GM12878 (cell line): ENCODE results near the gene SLC35F3. TPM values are rescaled to one million over a fixed set of nuclear protein-coding genes. Genes with fewer than 3 reads are reported as not detected.
A peak's percentile ranks its signal among the peaks of the same experiment; 100 is the strongest.

ENCODE experiments used
- ATAC-seq: fragments of 200-7000 bp; cut with Tn5 transposase; 3 replicates; pipeline ENCODE4 v1.9.1; 2020; ENCODE audit warnings: mild to moderate bottlenecking, moderate library complexity
- BruUV-seq: library from RNA; stranded (reverse); fragments of 400-500 nt; replicated peaks from 2 replicates; lab custom pipeline; 2021; lab: Mats Ljungman, UMichigan
- CTCF ChIA-PET: fragments of 300-600 bp; sonication (Branson Sonifier 250); formaldehyde crosslinking; extraction: SDS; loops from one replicate; lab custom pipeline; 2021; ENCODE audit warnings: inconsistent platforms; lab: Yijun Ruan, JAX
- POLR2A ChIA-PET: fragments of 350-600 bp; formaldehyde crosslinking; extraction: SDS; loops from one replicate; lab custom pipeline; 2021; ENCODE audit warnings: inconsistent platforms; lab: Charles Lee
- RAD21 ChIA-PET: fragments of 300-600 bp; sonication (Branson Sonifier 250); formaldehyde crosslinking; loops from one replicate; lab custom pipeline; 2023; ENCODE audit warnings: antibody characterized with exemption; ENCODE audit not compliant: unreplicated experiment; lab: Charles Lee
- SMC1A ChIA-PET: fragments of 300-600 bp; sonication (Branson Sonifier 250); formaldehyde crosslinking; loops from one replicate; lab custom pipeline; 2023; ENCODE audit not compliant: unreplicated experiment, uncharacterized antibody; lab: Charles Lee
- DNase-seq: peaks from one replicate; pipeline ENCODE4 v3.0.0-alpha.2; 2011; ENCODE audit warnings: low read depth, low spot score
- FAIRE-seq: peaks from 3 replicates; lab custom pipeline; 2011; peaks lifted over from hg19 to GRCh38; lab: Jason Lieb, UNC
- H2AFZ ChIP-seq: 2 replicates; pipeline ENCODE4 v1.6.0; 2011; ENCODE audit warnings: low read depth, low read length, control low read depth; ENCODE audit not compliant: control insufficient read depth
- H3K27ac ChIP-seq: 2 replicates; pipeline ENCODE4 v1.5.1; 2011; ENCODE audit warnings: control low read depth; ENCODE audit not compliant: control insufficient read depth, insufficient read depth
- H3K27me3 ChIP-seq, 2 experiments: replicated peaks in 1 of 2; 2 replicates each; pipeline versions ENCODE4 v1.6.0 to v1.6.1; 2011; ENCODE audit warnings: low read length in 1 of 2; ENCODE audit not compliant: control insufficient read depth in 2 of 2, insufficient read depth in 2 of 2
- H3K36me3 ChIP-seq, 2 experiments: 2 replicates each; pipeline ENCODE4 v1.5.1; 2011; ENCODE audit warnings: low read length in 1 of 2; ENCODE audit not compliant: control insufficient read depth in 2 of 2, insufficient read depth in 2 of 2
- H3K4me1 ChIP-seq: 2 replicates; pipeline ENCODE4 v1.6.1; 2011; ENCODE audit warnings: mild to moderate bottlenecking, low read length, moderate library complexity, mixed read lengths; ENCODE audit not compliant: control insufficient read depth, insufficient read depth
- H3K4me2 ChIP-seq: 2 replicates; pipeline ENCODE4 v1.6.0; 2011; ENCODE audit warnings: control low read depth; ENCODE audit not compliant: control insufficient read depth, insufficient read depth
- H3K4me3 ChIP-seq: fragments of 200-600 bp; sonication (generic); 2 replicates; pipeline ENCODE4 v1.5.1; 2016
- H3K79me2 ChIP-seq: 2 replicates; pipeline ENCODE4 v1.6.0; 2011; ENCODE audit warnings: low read length; ENCODE audit not compliant: control insufficient read depth, insufficient read depth
- H3K9ac ChIP-seq: 2 replicates; pipeline ENCODE4 v1.8.0; 2011; ENCODE audit warnings: low read length, control low read depth, mixed read lengths; ENCODE audit not compliant: control insufficient read depth, insufficient read depth
- H3K9me3 ChIP-seq: replicated peaks from 3 replicates; pipeline ENCODE4 v1.5.1; 2011; ENCODE audit warnings: mild to moderate bottlenecking, low read length; ENCODE audit not compliant: control insufficient read depth, insufficient read depth
- H4K20me1 ChIP-seq: 2 replicates; pipeline ENCODE4 v1.6.0; 2011; ENCODE audit not compliant: control insufficient read depth, insufficient read depth
- EGR1 ChIP-seq, 2 experiments: IDR thresholded peaks; 1 replicate in 1 of 2; 2 replicates in 1 of 2; pipeline ENCODE4 v1.6.1; 2011 to 2012; ENCODE audit warnings: low read depth in 2 of 2, low read length in 2 of 2, borderline replicate concordance in 1 of 2, mild to moderate bottlenecking in 1 of 2, moderate library complexity in 1 of 2
- POLR2A ChIP-seq: IDR thresholded peaks from 2 replicates; pipeline ENCODE4 v1.6.1; 2011; ENCODE audit warnings: low read depth, mild to moderate bottlenecking, low read length
- RUNX3 ChIP-seq: IDR thresholded peaks from 2 replicates; pipeline ENCODE4 v1.6.1; 2012; ENCODE audit warnings: low read length, inconsistent platforms
- SPI1 ChIP-seq: IDR thresholded peaks from 2 replicates; pipeline ENCODE4 v1.6.1; 2011; ENCODE audit warnings: low read depth, mild to moderate bottlenecking, low read length, moderate library complexity, borderline replicate concordance; ENCODE audit not compliant: insufficient read depth
- ZZZ3 ChIP-seq: IDR thresholded peaks from 2 replicates; pipeline ENCODE4 v1.6.1; 2011; ENCODE audit warnings: low read depth; ENCODE audit not compliant: control insufficient read depth, insufficient read length
- WGBS: methylation state at CpG from one replicate; pipeline ENCODE4 v1.1.6; 2016; ENCODE audit warnings: low lambda C conversion rate; ENCODE audit not compliant: insufficient replicate concordance, insufficient coverage; ENCODE audit errors: missing lambda C conversion rate; 5-methylcytosine and 5-hydroxymethylcytosine counted together
- in situ Hi-C: fragments of 300-500 bp; cut with MboI; formaldehyde crosslinking; loops from 9 replicates; pipeline ENCODE4 v1.14.3; 2018; ENCODE audit warnings: mixed read lengths
- intact Hi-C: fragments of 100-400 bp; cut with micrococcal nuclease; formaldehyde crosslinking; loops from one replicate; pipeline ENCODE4 v1.14.2; 2022; ENCODE audit not compliant: unreplicated experiment
- polyA plus RNA-seq, 11 experiments: library from polyadenylated mRNA; depleted of rRNA in 4 of 11; unstranded in 6 of 11; stranded (reverse) in 5 of 11; fragments of >200 nt; fragmentation: Nextera tagmentation in 4 of 11; fragmentation: Illumina TruSeq in 1 of 11; extraction: Ambion mirVana in 4 of 11; extraction: Trizol in 1 of 11; gene quantifications; 1 replicate in 1 of 11; 2 replicates in 10 of 11; pipeline versions ENCODE4 v1.2.1 to v1.2.3, GENCODE V29; 2011 to 2016; ENCODE audit warnings: inconsistent platforms in 2 of 11, missing spikeins in 2 of 11, low read depth in 1 of 11
- total RNA-seq, 4 experiments: library from RNA; depleted of rRNA in 3 of 4; stranded (reverse); fragments of >200 nt in 3 of 4; fragmentation: Illumina TruSeq in 1 of 4; extraction: Trizol in 1 of 4; gene quantifications; 2 replicates each; pipeline versions ENCODE4 v1.2.1 to v1.2.3, GENCODE V29; 2013 to 2021
- TF ChIP-seq, protein P1 (sequence below), 3 experiments: IDR thresholded peaks in 2 of 3; conservative IDR thresholded peaks in 1 of 3; 2 replicates each; pipeline ENCODE4 v1.5.1; 2011; ENCODE audit warnings: low read depth in 3 of 3, low read length in 3 of 3, mild to moderate bottlenecking in 3 of 3, control low read depth in 2 of 3, moderate library complexity in 2 of 3, inconsistent platforms in 1 of 3, mixed read lengths in 1 of 3; ENCODE audit not compliant: control insufficient read depth in 2 of 3, insufficient read depth in 1 of 3; ENCODE audit errors: extremely low read depth in 1 of 3

Gene SLC35F3
- total and polyA plus RNA-seq, 10 of the 15 experiments (the other 5 are each of a cell fraction or from before 2014, with no cell fraction given) = 1.0 to 8.6 (median 5.7) TPM

DNA sequence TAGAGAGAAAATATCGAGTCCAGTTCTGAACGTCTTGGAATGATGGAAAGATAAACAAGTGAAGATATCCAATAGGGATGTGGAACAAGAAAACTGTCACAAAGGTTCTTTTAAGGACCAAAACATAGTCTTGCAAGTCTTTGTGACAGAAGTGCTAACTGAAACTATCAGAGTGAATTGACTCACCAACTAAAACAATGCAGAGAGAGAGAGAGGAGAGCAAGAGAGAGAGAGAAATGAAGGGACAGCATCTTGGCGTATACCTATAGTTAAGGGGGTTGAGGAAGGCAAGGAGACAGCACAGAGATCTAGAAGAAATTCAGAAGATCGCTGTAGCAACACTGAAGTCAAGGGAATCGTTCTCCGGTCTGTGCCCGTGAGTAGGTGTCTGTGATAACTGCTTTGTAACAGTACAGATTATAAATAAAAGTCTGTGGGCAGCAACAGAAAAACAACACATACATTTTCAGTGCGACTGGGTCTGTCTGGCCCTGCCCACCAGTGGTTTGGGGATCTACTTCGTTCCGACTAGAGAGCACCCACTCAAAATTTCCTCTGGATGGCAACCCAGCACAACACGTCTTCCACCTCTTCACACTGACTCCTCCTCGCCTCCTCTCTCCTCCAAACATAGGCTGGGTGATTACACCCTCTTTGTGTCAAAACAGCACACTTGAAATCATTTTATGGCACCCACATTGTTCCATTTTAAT, 464.0 kb downstream of the SLC35F3 start:
- no peak overlapping the region for H3K27ac ChIP-seq
- TF ChIP-seq EGR1 (IDR thresholded peaks at IDR 0.05; ENCODE audit: borderline replicate concordance in 1 of 2, low read depth in 2 of 2, low read length in 2 of 2) = no peak
- TF ChIP-seq RUNX3 = no peak
- TF ChIP-seq ZZZ3 = peak; percentile 24
- TF ChIP-seq SPI1 = no peak
- TF ChIP-seq, protein P1, sequence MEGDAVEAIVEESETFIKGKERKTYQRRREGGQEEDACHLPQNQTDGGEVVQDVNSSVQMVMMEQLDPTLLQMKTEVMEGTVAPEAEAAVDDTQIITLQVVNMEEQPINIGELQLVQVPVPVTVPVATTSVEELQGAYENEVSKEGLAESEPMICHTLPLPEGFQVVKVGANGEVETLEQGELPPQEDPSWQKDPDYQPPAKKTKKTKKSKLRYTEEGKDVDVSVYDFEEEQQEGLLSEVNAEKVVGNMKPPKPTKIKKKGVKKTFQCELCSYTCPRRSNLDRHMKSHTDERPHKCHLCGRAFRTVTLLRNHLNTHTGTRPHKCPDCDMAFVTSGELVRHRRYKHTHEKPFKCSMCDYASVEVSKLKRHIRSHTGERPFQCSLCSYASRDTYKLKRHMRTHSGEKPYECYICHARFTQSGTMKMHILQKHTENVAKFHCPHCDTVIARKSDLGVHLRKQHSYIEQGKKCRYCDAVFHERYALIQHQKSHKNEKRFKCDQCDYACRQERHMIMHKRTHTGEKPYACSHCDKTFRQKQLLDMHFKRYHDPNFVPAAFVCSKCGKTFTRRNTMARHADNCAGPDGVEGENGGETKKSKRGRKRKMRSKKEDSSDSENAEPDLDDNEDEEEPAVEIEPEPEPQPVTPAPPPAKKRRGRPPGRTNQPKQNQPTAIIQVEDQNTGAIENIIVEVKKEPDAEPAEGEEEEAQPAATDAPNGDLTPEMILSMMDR (IDR thresholded peaks at IDR 0.05 in 2 of 3, conservative IDR thresholded peaks at IDR 0.05 in 1 of 3; ENCODE audit: control insufficient read depth in 2 of 3, extremely low read depth in 1 of 3, insufficient read depth in 1 of 3, low read depth in 3 of 3, low read length in 3 of 3) = peak in 1 of 3 experiments; percentile 13; a peak in 2 of 6 replicates
- TF ChIP-seq POLR2A = no peak
- ATAC-seq (no peak), DNase-seq (no peak), FAIRE-seq (no peak)
- no peaks in the 10 kb centered on the region for H3K36me3 ChIP-seq
- peaks cover 10% of the 10 kb centered on the region for H3K79me2 ChIP-seq
- ChIA-PET SMC1A (no interaction called here), POLR2A (no interaction called here), RAD21 (no interaction called here), CTCF (interaction anchor here (1.2 kb wide), 1 partner anchor 11 kb away, joined by 3 read pairs; no protein-coding TSS in a partner anchor)
- no peak overlapping the region for H2AFZ ChIP-seq
- no peaks in the 10 kb centered on the region; the same call in 1 of the 2 replicates for H3K4me1 ChIP-seq
- no peaks in the 10 kb centered on the region; a peak in 1 of 4 replicates for H3K27me3 ChIP-seq
- no peak overlapping the region for H3K9ac ChIP-seq
- no peak overlapping the region for H3K4me2 ChIP-seq
- H3K9me3 ChIP-seq = no peaks in the 10 kb centered on the region
- in situ Hi-C loops (no loop called here), intact Hi-C loops (no loop called here)
- H3K4me3 ChIP-seq = no peak overlapping the region
- 40% methylated on average over 12 of the region's 12 CpGs for WGBS
- no TSS peak for BruUV-seq
- H4K20me1 ChIP-seq = no peaks in the 10 kb centered on the region
